ENCODE results near the gene PRKAA2.

DNA sequence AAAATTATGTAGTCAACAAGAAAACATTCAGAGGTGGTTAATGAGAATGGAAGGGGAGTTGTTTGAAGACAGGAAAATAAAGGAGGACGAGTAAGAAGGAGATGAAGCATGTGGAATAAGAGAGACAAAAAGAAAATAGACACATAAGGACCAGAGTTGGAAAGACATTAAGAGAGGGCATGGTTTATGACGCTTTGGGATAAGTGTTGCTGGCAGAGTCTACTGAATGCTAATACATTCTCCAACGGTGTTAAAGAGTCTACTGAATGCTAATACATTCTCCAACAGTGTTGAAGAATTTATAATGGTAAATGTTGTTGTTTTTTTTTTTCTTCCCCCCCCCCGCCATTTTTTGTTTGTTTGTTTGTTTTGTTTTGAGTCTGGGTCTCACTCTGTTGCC is 13.1 kb downstream of the PRKAA2 start:
- TF ChIP-seq, protein P1, sequence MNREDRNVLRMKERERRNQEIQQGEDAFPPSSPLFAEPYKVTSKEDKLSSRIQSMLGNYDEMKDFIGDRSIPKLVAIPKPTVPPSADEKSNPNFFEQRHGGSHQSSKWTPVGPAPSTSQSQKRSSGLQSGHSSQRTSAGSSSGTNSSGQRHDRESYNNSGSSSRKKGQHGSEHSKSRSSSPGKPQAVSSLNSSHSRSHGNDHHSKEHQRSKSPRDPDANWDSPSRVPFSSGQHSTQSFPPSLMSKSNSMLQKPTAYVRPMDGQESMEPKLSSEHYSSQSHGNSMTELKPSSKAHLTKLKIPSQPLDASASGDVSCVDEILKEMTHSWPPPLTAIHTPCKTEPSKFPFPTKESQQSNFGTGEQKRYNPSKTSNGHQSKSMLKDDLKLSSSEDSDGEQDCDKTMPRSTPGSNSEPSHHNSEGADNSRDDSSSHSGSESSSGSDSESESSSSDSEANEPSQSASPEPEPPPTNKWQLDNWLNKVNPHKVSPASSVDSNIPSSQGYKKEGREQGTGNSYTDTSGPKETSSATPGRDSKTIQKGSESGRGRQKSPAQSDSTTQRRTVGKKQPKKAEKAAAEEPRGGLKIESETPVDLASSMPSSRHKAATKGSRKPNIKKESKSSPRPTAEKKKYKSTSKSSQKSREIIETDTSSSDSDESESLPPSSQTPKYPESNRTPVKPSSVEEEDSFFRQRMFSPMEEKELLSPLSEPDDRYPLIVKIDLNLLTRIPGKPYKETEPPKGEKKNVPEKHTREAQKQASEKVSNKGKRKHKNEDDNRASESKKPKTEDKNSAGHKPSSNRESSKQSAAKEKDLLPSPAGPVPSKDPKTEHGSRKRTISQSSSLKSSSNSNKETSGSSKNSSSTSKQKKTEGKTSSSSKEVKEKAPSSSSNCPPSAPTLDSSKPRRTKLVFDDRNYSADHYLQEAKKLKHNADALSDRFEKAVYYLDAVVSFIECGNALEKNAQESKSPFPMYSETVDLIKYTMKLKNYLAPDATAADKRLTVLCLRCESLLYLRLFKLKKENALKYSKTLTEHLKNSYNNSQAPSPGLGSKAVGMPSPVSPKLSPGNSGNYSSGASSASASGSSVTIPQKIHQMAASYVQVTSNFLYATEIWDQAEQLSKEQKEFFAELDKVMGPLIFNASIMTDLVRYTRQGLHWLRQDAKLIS (CRISPR knock-in tag; IDR thresholded peaks at IDR 0.05) = no peak
- TF ChIP-seq MTA3 (CRISPR knock-in tag; IDR thresholded peaks at IDR 0.05) (no peak), ZEB1 (IDR thresholded peaks at IDR 0.05; ENCODE audit: insufficient replicate concordance, low read depth) (no peak), ZNF672 (CRISPR knock-in tag; IDR thresholded peaks at IDR 0.05) (no peak), ZFX (CRISPR knock-in tag; IDR thresholded peaks at IDR 0.05; ENCODE audit: low read depth) (no peak), POLR2AphosphoS2 (IDR thresholded peaks at IDR 0.05; ENCODE audit: low read depth, low read length) (no peak), ZNF34 (CRISPR knock-in tag; IDR thresholded peaks at IDR 0.05; ENCODE audit: borderline replicate concordance) (no peak), MTF2 (CRISPR knock-in tag; IDR thresholded peaks at IDR 0.05; ENCODE audit: borderline replicate concordance) (no peak), ZNF230 (CRISPR knock-in tag; IDR thresholded peaks at IDR 0.05) (no peak)
- TF ChIP-seq, protein P2, sequence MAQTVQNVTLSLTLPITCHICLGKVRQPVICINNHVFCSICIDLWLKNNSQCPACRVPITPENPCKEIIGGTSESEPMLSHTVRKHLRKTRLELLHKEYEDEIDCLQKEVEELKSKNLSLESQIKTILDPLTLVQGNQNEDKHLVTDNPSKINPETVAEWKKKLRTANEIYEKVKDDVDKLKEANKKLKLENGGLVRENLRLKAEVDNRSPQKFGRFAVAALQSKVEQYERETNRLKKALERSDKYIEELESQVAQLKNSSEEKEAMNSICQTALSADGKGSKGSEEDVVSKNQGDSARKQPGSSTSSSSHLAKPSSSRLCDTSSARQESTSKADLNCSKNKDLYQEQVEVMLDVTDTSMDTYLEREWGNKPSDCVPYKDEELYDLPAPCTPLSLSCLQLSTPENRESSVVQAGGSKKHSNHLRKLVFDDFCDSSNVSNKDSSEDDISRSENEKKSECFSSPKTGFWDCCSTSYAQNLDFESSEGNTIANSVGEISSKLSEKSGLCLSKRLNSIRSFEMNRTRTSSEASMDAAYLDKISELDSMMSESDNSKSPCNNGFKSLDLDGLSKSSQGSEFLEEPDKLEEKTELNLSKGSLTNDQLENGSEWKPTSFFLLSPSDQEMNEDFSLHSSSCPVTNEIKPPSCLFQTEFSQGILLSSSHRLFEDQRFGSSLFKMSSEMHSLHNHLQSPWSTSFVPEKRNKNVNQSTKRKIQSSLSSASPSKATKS (CRISPR knock-in tag; IDR thresholded peaks at IDR 0.05) = no peak
- TF ChIP-seq, protein P3, sequence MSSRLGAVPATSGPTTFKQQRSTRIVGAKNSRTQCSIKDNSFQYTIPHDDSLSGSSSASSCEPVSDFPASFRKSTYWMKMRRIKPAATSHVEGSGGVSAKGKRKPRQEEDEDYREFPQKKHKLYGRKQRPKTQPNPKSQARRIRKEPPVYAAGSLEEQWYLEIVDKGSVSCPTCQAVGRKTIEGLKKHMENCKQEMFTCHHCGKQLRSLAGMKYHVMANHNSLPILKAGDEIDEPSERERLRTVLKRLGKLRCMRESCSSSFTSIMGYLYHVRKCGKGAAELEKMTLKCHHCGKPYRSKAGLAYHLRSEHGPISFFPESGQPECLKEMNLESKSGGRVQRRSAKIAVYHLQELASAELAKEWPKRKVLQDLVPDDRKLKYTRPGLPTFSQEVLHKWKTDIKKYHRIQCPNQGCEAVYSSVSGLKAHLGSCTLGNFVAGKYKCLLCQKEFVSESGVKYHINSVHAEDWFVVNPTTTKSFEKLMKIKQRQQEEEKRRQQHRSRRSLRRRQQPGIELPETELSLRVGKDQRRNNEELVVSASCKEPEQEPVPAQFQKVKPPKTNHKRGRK (CRISPR knock-in tag; IDR thresholded peaks at IDR 0.05) = no peak
- TF ChIP-seq, protein P4, sequence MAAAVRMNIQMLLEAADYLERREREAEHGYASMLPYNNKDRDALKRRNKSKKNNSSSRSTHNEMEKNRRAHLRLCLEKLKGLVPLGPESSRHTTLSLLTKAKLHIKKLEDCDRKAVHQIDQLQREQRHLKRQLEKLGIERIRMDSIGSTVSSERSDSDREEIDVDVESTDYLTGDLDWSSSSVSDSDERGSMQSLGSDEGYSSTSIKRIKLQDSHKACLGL (CRISPR knock-in tag; IDR thresholded peaks at IDR 0.05) = no peak
- TF ChIP-seq, protein P5, sequence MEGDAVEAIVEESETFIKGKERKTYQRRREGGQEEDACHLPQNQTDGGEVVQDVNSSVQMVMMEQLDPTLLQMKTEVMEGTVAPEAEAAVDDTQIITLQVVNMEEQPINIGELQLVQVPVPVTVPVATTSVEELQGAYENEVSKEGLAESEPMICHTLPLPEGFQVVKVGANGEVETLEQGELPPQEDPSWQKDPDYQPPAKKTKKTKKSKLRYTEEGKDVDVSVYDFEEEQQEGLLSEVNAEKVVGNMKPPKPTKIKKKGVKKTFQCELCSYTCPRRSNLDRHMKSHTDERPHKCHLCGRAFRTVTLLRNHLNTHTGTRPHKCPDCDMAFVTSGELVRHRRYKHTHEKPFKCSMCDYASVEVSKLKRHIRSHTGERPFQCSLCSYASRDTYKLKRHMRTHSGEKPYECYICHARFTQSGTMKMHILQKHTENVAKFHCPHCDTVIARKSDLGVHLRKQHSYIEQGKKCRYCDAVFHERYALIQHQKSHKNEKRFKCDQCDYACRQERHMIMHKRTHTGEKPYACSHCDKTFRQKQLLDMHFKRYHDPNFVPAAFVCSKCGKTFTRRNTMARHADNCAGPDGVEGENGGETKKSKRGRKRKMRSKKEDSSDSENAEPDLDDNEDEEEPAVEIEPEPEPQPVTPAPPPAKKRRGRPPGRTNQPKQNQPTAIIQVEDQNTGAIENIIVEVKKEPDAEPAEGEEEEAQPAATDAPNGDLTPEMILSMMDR (CRISPR knock-in tag; IDR thresholded peaks at IDR 0.05) = no peak

Data from HepG2 (cell line).